ENCODE data around the gene LIN28A.
"Not testable (repeated sequence)": the region's sequence is repeated elsewhere in the genome, so short reads cannot be mapped to it uniquely, and the experiment has no call there.

The LIN28A gene

GRCh38 chr1:26375081-26375480, 35.5 kb upstream of the LIN28A start:
- no peak for TF ChIP-seq CTCF (conservative IDR thresholded peaks at IDR 0.05; ENCODE audit: low read depth, low read length)
- H3K4me3 ChIP-seq (ENCODE audit: low read depth, low read length): no peak overlapping the region
- DNase-seq (ENCODE audit: low read depth): peak; percentile 30

DNA sequence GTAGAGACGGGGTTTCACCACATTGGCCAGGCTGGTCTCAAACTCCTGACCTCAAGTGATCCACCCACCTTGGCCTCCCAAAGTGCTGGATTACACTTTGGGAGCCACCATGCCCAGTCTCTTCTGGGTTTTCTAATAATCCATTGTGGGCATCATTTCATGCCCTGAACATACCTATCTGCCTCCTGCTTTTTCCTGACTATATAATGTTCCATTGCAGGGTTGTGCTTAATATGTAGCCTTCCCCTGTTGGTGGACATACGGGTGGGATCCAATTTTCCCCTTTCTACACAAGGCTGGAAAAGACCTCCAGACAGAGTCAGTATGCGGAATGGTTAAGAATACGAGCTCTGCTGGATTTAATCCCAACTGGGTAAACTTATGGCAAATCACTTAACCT, 34.6 kb upstream of the LIN28A start:
- no peak for TF ChIP-seq CTCF (conservative IDR thresholded peaks at IDR 0.05; ENCODE audit: low read depth, low read length)

DNA sequence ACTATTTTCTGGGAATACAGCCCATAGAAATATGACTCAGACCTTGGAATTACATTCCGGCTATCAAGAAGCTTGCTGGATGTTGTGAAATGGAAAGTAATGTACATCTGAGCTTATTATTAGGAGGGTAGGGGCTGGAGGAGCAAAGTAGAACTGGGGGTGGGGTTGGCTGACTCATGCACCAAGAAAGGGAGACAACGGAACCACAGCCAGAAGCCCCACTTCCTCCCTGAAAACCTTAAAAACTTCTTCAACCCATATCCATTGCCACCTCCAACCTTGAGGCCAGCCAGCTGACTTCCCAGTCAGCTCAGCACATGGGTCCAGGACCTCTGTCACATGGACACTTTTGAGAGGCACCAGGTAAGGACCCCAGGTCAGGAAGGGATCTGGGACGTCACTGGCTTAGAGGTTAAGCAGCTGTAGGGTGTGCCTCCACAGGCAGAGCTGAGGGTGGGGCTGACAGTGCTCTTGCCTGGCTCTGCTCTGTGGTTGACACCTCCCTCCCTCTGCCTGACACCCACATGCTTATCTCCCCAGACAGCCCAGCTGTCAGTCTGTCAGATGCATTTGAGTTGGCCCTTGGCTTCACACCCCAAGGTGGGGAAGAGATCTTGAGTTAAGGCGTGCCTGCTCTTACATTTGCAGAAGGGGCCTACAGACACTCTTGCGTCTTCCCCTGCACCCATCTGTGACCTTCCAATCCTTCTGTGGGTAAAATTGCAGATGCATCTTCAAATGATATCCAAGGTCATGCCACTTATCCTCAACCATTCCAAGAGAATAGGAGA, 32.3 kb upstream of the LIN28A start:
- peak; percentile 97 for DNase-seq (ENCODE audit: low read depth)
- no peak for TF ChIP-seq CTCF (conservative IDR thresholded peaks at IDR 0.05; ENCODE audit: low read depth, low read length)
- no peak overlapping the region for H3K4me3 ChIP-seq (ENCODE audit: low read depth, low read length)

More for the DNA sequence above, 34.6 kb upstream of the LIN28A start:
- no peak for DNase-seq (ENCODE audit: low read depth)
- H3K4me3 ChIP-seq (ENCODE audit: low read depth, low read length): no peak overlapping the region

DNA sequence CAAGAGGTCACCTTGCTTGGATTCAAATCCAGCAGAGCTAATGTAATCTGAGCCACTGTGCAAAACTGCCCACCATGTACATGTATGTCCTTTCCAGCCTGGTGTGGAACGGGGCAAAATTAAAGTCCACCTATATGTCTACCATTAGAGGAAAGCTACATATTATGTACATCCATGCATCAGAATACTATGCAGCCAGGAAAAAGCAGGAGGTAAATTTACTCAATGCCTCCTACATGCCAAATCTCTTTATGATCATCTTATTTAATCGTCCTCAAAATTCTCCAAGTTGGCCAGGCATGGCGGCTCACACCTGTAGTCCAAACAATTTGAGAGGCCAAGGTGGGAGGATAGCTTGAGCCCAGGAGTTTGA, 31.8 kb upstream of the LIN28A start:
- DNase-seq (ENCODE audit: low read depth): no peak
- TF ChIP-seq CTCF (conservative IDR thresholded peaks at IDR 0.05; ENCODE audit: low read depth, low read length): no peak
- H3K4me3 ChIP-seq (ENCODE audit: low read depth, low read length): no peak overlapping the region

- no peak overlapping the region for H3K4me3 ChIP-seq (ENCODE audit: low read depth, low read length)
- no peak for TF ChIP-seq CTCF (conservative IDR thresholded peaks at IDR 0.05; ENCODE audit: low read depth, low read length)
- no peak for DNase-seq (ENCODE audit: low read depth)
These were observed 26.5 kb upstream of the LIN28A start for GRCh38 chr1:26384076-26384475.

GRCh38 chr1:26385063-26385462, 25.6 kb upstream of the LIN28A start:
- not testable (repeated sequence) for H3K4me3 ChIP-seq (ENCODE audit: low read depth, low read length); DNase-seq (ENCODE audit: low read depth)

- no peak for TF ChIP-seq CTCF (conservative IDR thresholded peaks at IDR 0.05; ENCODE audit: low read depth, low read length)
- DNase-seq (ENCODE audit: low read depth): peak; percentile 51
- H3K4me3 ChIP-seq (ENCODE audit: low read depth, low read length): no peak overlapping the region
These were observed 23.2 kb upstream of the LIN28A start for GRCh38 chr1:26387447-26387846.
